Omental fat pad (tissue), 4 donors: ENCODE measurements around the gene NSUN4. TPM values are rescaled to one million over a fixed set of nuclear protein-coding genes. Genes with fewer than 3 reads are reported as not detected.

Experiments used
- ATAC-seq: fragments of 150-250 bp; one replicate; pipeline ENCODE4 v1.9.1; 2016; ENCODE audit warnings: mild to moderate bottlenecking, moderate library complexity; ENCODE audit not compliant: low FRiP score
- DNase-seq: peaks from one replicate; pipeline ENCODE4 v3.0.0-alpha.2; 2019; ENCODE audit warnings: low spot score
- CTCF ChIP-seq, 3 donors: fragments of 450-650 bp; IDR thresholded peaks; one replicate each; pipeline ENCODE4 v1.5.1; 2016 to 2017; ENCODE audit warnings: antibody characterized with exemption in 3 of 3, mild to moderate bottlenecking in 3 of 3, moderate library complexity in 2 of 3
- total RNA-seq, 4 donors: library from RNA; depleted of rRNA; stranded (reverse); fragments of >200 nt; gene quantifications; one replicate each; pipeline ENCODE4 v1.1.0, GENCODE V29; 2016

The NSUN4 gene
- total RNA-seq, 4 donors from 2014 or later = 19.5 to 26.3 (median 22.2) TPM

DNA sequence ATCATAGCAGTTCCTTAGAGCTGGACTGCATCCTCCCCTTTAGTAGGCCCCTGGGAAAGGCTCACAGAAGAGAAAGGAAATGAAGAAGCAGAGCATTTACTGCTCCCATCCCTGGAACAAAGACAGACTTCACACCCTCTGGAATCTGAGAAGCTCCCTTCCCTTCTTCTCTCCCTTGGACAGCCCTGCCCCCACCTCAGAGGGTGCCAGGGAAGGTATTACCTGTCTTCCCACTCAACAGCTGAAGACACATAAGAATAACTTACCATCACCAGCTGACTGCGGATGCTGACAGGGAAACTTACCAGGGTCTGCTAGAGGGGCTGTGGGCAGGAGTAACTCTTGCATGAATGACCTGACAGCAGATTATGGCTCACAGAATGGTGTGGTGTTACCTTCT is 39.4 kb downstream of the NSUN4 start:
- ATAC-seq = no peak
- no peak for DNase-seq
- no peak for TF ChIP-seq CTCF (IDR thresholded peaks at IDR 0.05)

GRCh38 chr1:46380508-46380907 is 39.9 kb downstream of the NSUN4 start:
- DNase-seq (no peak), ATAC-seq (no peak)
- TF ChIP-seq CTCF (IDR thresholded peaks at IDR 0.05) = no peak

GRCh38 chr1:46393510-46393909 is 52.9 kb downstream of the NSUN4 start:
- DNase-seq = no peak

GRCh38 chr1:46394108-46394871 is 53.7 kb downstream of the NSUN4 start, which contains the start of gene FAAH:
FAAH (plus strand) TSS chr1:46394317; CDS start chr1:46394349, 32 bp downstream.
- ATAC-seq = peak; percentile 65
- DNase-seq = peak; percentile 19
- no peak for TF ChIP-seq CTCF (IDR thresholded peaks at IDR 0.05)

More at GRCh38 chr1:46393510-46393909, 52.9 kb downstream of the NSUN4 start:
- no peak for TF ChIP-seq CTCF (IDR thresholded peaks at IDR 0.05)
- ATAC-seq = no peak

- no peak for TF ChIP-seq CTCF (IDR thresholded peaks at IDR 0.05)
- no peak for ATAC-seq
- DNase-seq = peak; percentile 1
These were observed 54.4 kb downstream of the NSUN4 start for GRCh38 chr1:46394872-46395465.

GRCh38 chr1:46396441-46397398 is 56.1 kb downstream of the NSUN4 start:
- no peak for TF ChIP-seq CTCF (IDR thresholded peaks at IDR 0.05)
- ATAC-seq (no peak), DNase-seq (no peak)
